ENCODE measurements around the gene SLC16A3.
A peak's percentile ranks its signal among the peaks of the same experiment; 100 is the strongest.

Gene SLC16A3

GRCh38 chr17:82222816-82223215 lies 6.0 kb upstream of the SLC16A3 start:
- FAIRE-seq (no peak), DNase-seq (ENCODE audit: low spot score) (no peak)

GRCh38 chr17:82223517-82223916 lies 5.3 kb upstream of the SLC16A3 start:
- DNase-seq (ENCODE audit: low spot score), result no peak
- FAIRE-seq, result no peak

GRCh38 chr17:82224666-82225065 lies 4.2 kb upstream of the SLC16A3 start:
- DNase-seq (ENCODE audit: low spot score), result no peak
- no peak for FAIRE-seq

GRCh38 chr17:82225368-82226029 lies 3.3 kb upstream of the SLC16A3 start:
- no peak for FAIRE-seq

GRCh38 chr17:82226146-82226808 lies 2.6 kb upstream of the SLC16A3 start:
- DNase-seq (ENCODE audit: low spot score), result no peak
- no peak for FAIRE-seq

More at GRCh38 chr17:82225368-82226029, 3.3 kb upstream of the SLC16A3 start:
- DNase-seq (ENCODE audit: low spot score), result no peak

GRCh38 chr17:82226809-82227628 lies 1.8 kb upstream of the SLC16A3 start:
- DNase-seq (ENCODE audit: low spot score), result no peak
- no peak for FAIRE-seq

- FAIRE-seq, result no peak
- no peak for DNase-seq (ENCODE audit: low spot score)
Observed at GRCh38 chr17:82227629-82228277, 1.1 kb upstream of the SLC16A3 start.

GRCh38 chr17:82228278-82228841 lies 482 bp upstream of the SLC16A3 start:
- FAIRE-seq, result no peak
- no peak for DNase-seq (ENCODE audit: low spot score)

GRCh38 chr17:82229698-82230608 lies 1.1 kb downstream of the SLC16A3 start:
- no peak for FAIRE-seq

GRCh38 chr17:82230609-82231311 lies 1.9 kb downstream of the SLC16A3 start:
- FAIRE-seq (no peak), DNase-seq (ENCODE audit: low spot score) (peak; percentile 83)

More at GRCh38 chr17:82229698-82230608, 1.1 kb downstream of the SLC16A3 start:
- DNase-seq (ENCODE audit: low spot score), result no peak

GRCh38 chr17:82231312-82231561 lies 2.4 kb downstream of the SLC16A3 start:
- DNase-seq (ENCODE audit: low spot score) (no peak), FAIRE-seq (no peak)

- peak; percentile 74 for FAIRE-seq
- DNase-seq (ENCODE audit: low spot score), result peak; percentile 87
Observed at GRCh38 chr17:82231562-82232321, 2.9 kb downstream of the SLC16A3 start.

- no peak for DNase-seq (ENCODE audit: low spot score)
- no peak for FAIRE-seq
Observed at GRCh38 chr17:82232322-82232820, 3.5 kb downstream of the SLC16A3 start.

GRCh38 chr17:82232876-82233785 lies 4.3 kb downstream of the SLC16A3 start:
- no peak for DNase-seq (ENCODE audit: low spot score)
- no peak for FAIRE-seq

- DNase-seq (ENCODE audit: low spot score), result peak; percentile 72
- FAIRE-seq, result peak; percentile 81
Observed at GRCh38 chr17:82234211-82235055, 5.6 kb downstream of the SLC16A3 start.

GRCh38 chr17:82235056-82235774 lies 6.4 kb downstream of the SLC16A3 start:
- FAIRE-seq, result no peak
- DNase-seq (ENCODE audit: low spot score), result no peak

Measured in RCC 7860 (cell line).